Endothelial cell (in vitro differentiated cells): ENCODE data around the gene COL4A4. TPM values are rescaled to one million over a fixed set of nuclear protein-coding genes. Genes with fewer than 3 reads are reported as not detected.

Experiments used
- DNase-seq: peaks from one replicate; pipeline ENCODE4 v3.0.0; 2021; ENCODE audit warnings: low spot score
- H3K27ac Mint-ChIP-seq: one replicate; pipeline ENCODE4 v1.8.0; 2021; ENCODE audit warnings: mixed read lengths, inconsistent platforms; ENCODE audit not compliant: unreplicated experiment
- H3K27me3 Mint-ChIP-seq: one replicate; pipeline ENCODE4 v1.8.0; 2021; ENCODE audit warnings: mild to moderate bottlenecking, moderate library complexity, mixed read lengths, inconsistent platforms; ENCODE audit not compliant: unreplicated experiment
- H3K36me3 Mint-ChIP-seq: one replicate; pipeline ENCODE4 v1.8.0; 2021; ENCODE audit warnings: mild to moderate bottlenecking, low read depth, mixed read lengths, inconsistent platforms; ENCODE audit not compliant: unreplicated experiment
- H3K4me1 Mint-ChIP-seq: one replicate; pipeline ENCODE4 v1.8.0; 2021; ENCODE audit warnings: mild to moderate bottlenecking, mixed read lengths, inconsistent platforms; ENCODE audit not compliant: unreplicated experiment
- H3K4me3 Mint-ChIP-seq: one replicate; pipeline ENCODE4 v1.8.0; 2021; ENCODE audit warnings: mild to moderate bottlenecking, mixed read lengths, inconsistent platforms; ENCODE audit not compliant: unreplicated experiment
- H3K9me3 Mint-ChIP-seq: one replicate; pipeline ENCODE4 v1.8.0; 2021; ENCODE audit warnings: mixed read lengths, inconsistent platforms; ENCODE audit not compliant: unreplicated experiment
- CTCF ChIP-seq: fragments of 200-600 bp; sonication (generic); IDR thresholded peaks from one replicate; pipeline ENCODE4 v1.5.0; 2021; ENCODE audit warnings: antibody characterized with exemption; ENCODE audit not compliant: unreplicated experiment
- total RNA-seq: library from RNA; stranded (reverse); fragmentation: NEBNext Ultra II Directional; extraction: Animal tissue kit (Norgen Biotek cat#: 25700); gene quantifications from one replicate; pipeline ENCODE4 v1.2.1, GENCODE V29; 2021; ENCODE audit not compliant: unreplicated experiment

COL4A4 gene
- total RNA-seq, 1 donor from 2014 or later = 0.15 TPM

GRCh38 chr2:226985583-226985946 is 178.4 kb downstream of the COL4A4 start:
- Mint-ChIP-seq H3K9me3 (no peaks in the 10 kb centered on the region), H3K27ac (no peak overlapping the region), H3K36me3 (no peaks in the 10 kb centered on the region), H3K27me3 (peaks cover 6% of the 10 kb centered on the region), H3K4me1 (peaks cover 7% of the 10 kb centered on the region), H3K4me3 (no peak overlapping the region)
- TF ChIP-seq CTCF = peak; percentile 40
- DNase-seq = no peak

GRCh38 chr2:226984750-226985582 is 179.0 kb downstream of the COL4A4 start:
- Mint-ChIP-seq H3K4me3 (no peak overlapping the region), H3K27me3 (peaks cover 6% of the 10 kb centered on the region), H3K9me3 (no peaks in the 10 kb centered on the region), H3K27ac (no peak overlapping the region), H3K36me3 (no peaks in the 10 kb centered on the region), H3K4me1 (peaks cover 7% of the 10 kb centered on the region)
- DNase-seq = peak; percentile 39
- TF ChIP-seq CTCF = peak; percentile 66

DNA sequence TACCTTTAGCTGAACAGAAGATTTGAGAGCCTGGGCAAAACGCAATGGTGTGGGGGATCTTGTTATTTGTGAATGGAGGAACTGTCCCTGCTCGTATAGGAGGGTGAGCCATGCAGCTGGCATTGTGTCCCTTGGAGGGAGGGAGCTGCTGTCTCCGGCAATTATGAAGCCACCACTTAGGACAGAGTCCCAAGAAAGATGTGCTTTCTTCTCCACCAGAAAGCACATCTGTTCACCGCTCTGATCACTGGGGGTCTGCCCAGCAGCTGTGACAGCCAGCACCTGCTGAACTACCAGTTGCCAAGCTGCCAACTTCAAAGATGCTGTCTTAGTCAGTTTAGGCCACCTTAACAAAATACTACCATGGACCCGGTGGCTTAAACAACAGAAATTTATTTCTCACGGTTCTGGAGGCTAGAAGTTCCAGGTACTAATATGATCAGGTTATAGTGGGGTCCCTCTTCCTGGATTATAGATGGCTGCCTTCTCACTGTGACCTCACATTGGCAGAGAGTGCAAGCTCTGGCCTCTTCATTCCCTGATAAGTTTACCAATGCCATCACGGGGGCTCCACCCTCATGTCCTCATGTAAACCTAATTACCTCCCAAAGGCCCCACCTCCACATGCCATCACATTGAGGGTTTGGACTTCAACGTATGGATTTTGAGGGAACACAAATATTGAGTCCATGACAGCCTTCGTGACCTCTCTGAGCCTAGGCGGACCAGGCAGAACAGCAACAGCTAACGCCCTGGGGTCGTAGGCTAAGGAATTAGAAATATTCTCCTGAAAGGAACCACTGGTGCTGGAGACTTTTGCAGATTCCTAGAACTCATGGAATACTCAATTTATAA is 179.9 kb downstream of the COL4A4 start:
- Mint-ChIP-seq H3K27ac (no peak overlapping the region), H3K4me3 (no peak overlapping the region), H3K4me1 (peaks cover 7% of the 10 kb centered on the region), H3K36me3 (no peaks in the 10 kb centered on the region), H3K27me3 (peaks cover 4% of the 10 kb centered on the region), H3K9me3 (no peaks in the 10 kb centered on the region)
- no peak for TF ChIP-seq CTCF
- no peak for DNase-seq

- no peak for DNase-seq
- Mint-ChIP-seq H3K27ac (no peak overlapping the region), H3K27me3 (peaks cover 6% of the 10 kb centered on the region), H3K4me3 (no peak overlapping the region), H3K4me1 (peaks cover 3% of the 10 kb centered on the region), H3K9me3 (no peaks in the 10 kb centered on the region), H3K36me3 (no peaks in the 10 kb centered on the region)
- TF ChIP-seq CTCF = no peak
Measured at GRCh38 chr2:226981791-226982326, 182.1 kb downstream of the COL4A4 start.

DNA sequence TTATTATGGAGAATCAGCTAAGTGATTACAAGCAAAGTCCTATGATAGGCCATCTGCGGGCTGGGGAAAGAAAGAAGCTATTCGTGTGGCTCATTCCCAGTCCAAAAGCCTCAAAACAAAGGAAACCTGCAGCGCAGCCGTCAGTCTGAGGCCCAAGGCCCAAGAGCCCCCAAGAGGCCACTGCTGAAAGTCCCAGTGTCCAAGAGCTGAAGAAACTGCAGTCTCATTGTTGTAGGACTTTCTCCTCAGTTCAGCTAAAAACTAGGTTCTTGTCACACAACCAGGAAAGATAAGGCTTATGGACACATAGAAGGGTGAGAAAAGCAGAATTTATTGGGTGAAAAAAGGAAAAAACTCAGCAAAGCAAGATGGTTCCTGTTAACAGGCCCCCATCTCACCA is 185.0 kb downstream of the COL4A4 start:
- Mint-ChIP-seq H3K4me1 (no peaks in the 10 kb centered on the region), H3K9me3 (no peaks in the 10 kb centered on the region), H3K27me3 (peaks cover 6% of the 10 kb centered on the region), H3K36me3 (no peaks in the 10 kb centered on the region), H3K27ac (no peak overlapping the region), H3K4me3 (no peak overlapping the region)
- no peak for DNase-seq
- no peak for TF ChIP-seq CTCF
